Stimulated activated CD4-positive, alpha-beta T cell treated with anti-CD3 and anti-CD28 coated beads, Interleukin-1b, Interleukin-23, amount 100 ng/mL, for 48 hours (primary cell): ENCODE measurements around the gene FBXL20.
"Not testable (repeated sequence)": the region's sequence is repeated elsewhere in the genome, so short reads cannot be mapped to it uniquely, and the experiment has no call there.

Experiments
- DNase-seq: peaks from one replicate; pipeline ENCODE4 v3.0.0-alpha.2; 2020

FBXL20 gene

GRCh38 chr17:39325528-39326240, 75.7 kb downstream of the FBXL20 start:
- no peak for DNase-seq

DNA sequence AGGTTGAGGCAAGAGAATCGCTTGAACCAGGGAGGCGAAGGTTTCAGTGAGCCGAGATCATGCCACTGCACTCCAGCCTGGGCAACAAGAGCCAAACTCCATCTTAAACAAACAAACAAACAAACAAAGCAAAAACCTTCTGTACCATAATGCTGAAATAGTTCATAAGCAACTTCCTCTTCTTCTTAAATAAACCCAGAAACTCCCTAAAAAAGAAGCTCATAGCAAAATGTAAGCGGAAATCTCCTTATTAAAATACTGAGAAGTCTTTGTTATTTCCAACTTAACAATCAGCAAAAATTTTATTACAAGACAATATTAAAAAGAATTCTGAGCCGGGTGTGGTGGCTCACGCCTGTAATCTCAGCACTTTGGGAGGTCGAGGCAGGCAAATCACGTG, 82.8 kb downstream of the FBXL20 start:
- no peak for DNase-seq

- DNase-seq, result no peak
Measured at GRCh38 chr17:39306509-39307212, 94.8 kb downstream of the FBXL20 start.

- no peak for DNase-seq
Measured at GRCh38 chr17:39305978-39306377, 95.4 kb downstream of the FBXL20 start.

GRCh38 chr17:39304188-39304587, 97.2 kb downstream of the FBXL20 start:
- DNase-seq, result no peak

GRCh38 chr17:39294060-39294459, 107.4 kb downstream of the FBXL20 start:
- no peak for DNase-seq

DNA sequence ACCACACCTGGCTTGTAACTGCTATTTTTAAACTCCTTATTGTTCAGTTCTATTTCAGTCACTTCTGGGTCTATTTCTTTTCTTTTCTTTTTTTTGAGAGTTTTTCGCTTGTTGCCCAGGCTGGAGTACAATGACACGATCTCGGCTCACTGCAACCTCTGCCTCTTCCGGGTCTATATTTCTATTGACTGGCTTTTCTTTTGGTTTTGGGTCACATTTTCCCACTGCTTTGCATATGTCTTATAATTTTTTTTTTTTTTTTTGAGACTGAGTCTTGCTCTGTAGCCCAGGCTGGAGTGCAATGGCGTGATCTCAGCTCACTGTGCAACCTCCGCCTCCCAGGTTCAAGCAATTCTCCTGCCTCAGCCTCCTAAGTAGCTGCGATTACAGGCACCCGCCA, 108.9 kb downstream of the FBXL20 start:
- not testable (repeated sequence) for DNase-seq

- DNase-seq, result not testable (repeated sequence)
Measured at GRCh38 chr17:39286513-39286912, 114.9 kb downstream of the FBXL20 start.

DNA sequence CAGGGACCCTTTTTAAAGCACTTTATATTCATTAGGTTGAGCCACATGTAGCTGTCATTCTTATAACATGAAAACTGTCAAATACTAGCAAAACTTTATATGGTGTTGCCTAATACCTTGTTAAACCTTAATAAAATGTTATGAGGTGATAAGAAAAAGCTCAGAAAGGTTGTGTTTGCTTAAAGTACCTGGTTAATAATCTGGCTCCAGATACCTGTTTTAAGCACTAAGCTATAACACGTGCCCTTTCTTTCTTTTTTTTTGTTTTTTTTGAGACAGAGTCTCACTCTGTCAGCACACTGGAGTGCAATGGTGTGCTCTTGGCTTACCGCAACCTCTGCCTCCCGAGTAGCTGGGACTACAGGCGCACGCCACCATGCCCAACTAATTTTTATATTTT, 116.7 kb downstream of the FBXL20 start:
- no peak for DNase-seq

GRCh38 chr17:39283896-39284295, 117.5 kb downstream of the FBXL20 start:
- no peak for DNase-seq

GRCh38 chr17:39283098-39283497, 118.3 kb downstream of the FBXL20 start:
- DNase-seq, result no peak

GRCh38 chr17:39281806-39282205, 119.6 kb downstream of the FBXL20 start:
- no peak for DNase-seq

- not testable (repeated sequence) for DNase-seq
Measured at GRCh38 chr17:39278246-39278645, 123.2 kb downstream of the FBXL20 start.

- DNase-seq, result no peak
Measured at GRCh38 chr17:39277110-39277509, 124.3 kb downstream of the FBXL20 start.

- DNase-seq, result no peak
Measured at GRCh38 chr17:39276113-39276512, 125.3 kb downstream of the FBXL20 start.

DNA sequence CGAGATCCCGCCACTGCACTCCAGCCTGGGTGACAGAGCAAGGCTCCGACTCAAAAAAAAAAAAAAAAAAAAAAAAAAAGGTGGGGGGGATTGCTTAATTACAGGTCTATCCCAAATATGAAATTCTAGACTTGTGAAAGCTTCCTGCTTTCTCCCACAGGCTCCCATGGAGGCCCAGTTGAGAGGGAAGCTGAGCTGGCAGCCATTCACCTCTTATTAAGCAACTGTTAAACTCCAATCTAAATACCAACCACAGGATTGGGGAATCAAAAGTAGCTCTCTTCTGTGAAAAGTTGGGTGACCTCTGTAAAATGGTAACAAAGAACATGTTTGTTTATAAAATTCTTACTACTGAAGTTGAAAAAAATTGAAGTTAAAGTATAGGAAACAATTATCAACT, 129.9 kb downstream of the FBXL20 start:
- no peak for DNase-seq

DNA sequence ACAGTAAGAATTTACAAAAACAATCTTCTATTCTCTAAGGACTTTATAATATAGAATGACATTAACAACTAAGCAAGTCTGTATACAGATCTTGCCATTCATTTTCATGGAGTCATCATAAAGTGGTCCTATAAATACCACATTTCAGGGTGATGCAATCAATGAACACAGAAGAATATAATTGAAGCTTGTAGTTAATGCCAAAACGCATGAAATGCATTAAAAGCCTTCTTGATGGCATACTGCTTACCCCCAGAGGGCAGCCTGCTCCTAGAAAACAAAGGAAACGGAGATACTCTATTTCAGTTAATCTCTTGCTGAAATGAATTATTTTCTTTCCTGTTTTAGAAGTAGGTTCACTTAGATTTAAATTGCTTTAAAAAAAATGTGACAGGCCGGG, 130.5 kb downstream of the FBXL20 start:
- DNase-seq, result no peak

- no peak for DNase-seq
Measured at GRCh38 chr17:39264119-39264518, 137.3 kb downstream of the FBXL20 start.

GRCh38 chr17:39261286-39261685, 140.1 kb downstream of the FBXL20 start:
- peak; percentile 28 for DNase-seq

GRCh38 chr17:39252788-39253460, 148.5 kb downstream of the FBXL20 start:
- DNase-seq, result no peak

DNA sequence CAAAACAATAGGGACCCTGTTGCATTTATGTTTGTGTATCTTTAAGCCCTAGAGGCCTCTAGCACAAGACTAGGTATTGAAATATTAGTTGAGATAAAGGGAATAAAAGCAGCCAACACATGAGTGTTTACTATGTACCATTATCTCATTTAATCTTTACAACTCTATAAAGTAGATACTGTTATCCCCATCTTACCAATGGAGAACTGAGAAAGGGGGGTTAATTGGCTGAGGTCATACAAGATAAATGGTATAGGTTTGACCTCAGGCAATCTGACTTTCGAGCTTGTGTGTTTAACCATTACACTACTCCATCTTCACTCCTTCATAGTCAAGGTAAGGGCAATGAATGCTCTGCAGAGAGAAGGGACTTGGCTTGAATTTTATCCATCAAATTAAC, 149.4 kb downstream of the FBXL20 start:
- no peak for DNase-seq

GRCh38 chr17:39250076-39250475, 151.3 kb downstream of the FBXL20 start:
- DNase-seq, result not testable (repeated sequence)

DNA sequence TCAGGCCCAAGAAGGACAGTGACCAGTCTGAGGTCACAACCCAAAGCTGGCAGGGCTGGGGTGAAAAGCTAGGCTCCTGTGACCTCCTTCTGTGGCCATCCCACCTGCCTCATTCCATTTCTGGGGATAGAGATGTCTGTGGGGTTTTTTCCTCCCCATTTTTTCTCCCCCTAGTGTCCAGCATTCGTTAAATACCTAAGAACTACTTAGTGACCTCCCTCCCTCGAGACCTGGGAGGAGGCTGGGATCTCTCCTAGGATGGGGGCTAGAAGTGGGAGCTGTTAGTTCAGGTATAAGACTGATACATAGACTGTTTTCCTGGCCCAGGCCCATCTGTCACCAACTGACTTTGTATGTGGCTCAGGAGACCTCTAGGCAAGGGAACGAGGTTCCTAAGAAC, 155.2 kb downstream of the FBXL20 start:
- no peak for DNase-seq
